ENCODE results near the gene SLC15A4.

- no peak for TF ChIP-seq CTCF (IDR thresholded peaks at IDR 0.05; ENCODE audit: insufficient read depth, low read length, poor library complexity, severe bottlenecking)
- TF ChIP-seq EZH2phosphoT487 (conservative IDR thresholded peaks at IDR 0.05; ENCODE audit: low read length): no peak
These were observed 69.5 kb downstream of the SLC15A4 start for GRCh38 chr12:128754275-128754674.
